HepG2 (cell line): ENCODE results near the gene IRGQ. TPM values are rescaled to one million over a fixed set of nuclear protein-coding genes. Genes with fewer than 3 reads are reported as not detected.

ENCODE experiments used
- ATAC-seq: fragments of 200-7000 bp; cut with Tn5 transposase; 3 replicates; pipeline ENCODE4 v1.9.1; 2020; ENCODE audit warnings: mild to moderate bottlenecking, moderate library complexity
- BruUV-seq: library from RNA; stranded (reverse); fragments of 400-500 nt; replicated peaks from 2 replicates; lab custom pipeline; 2021; lab: Mats Ljungman, UMichigan
- CTCF ChIA-PET: fragments of 300-600 bp; formaldehyde crosslinking; extraction: SDS; loops from one replicate; lab custom pipeline; 2021; ENCODE audit warnings: low total read pairs, inconsistent platforms, low intra/inter-chr PET ratio; lab: Yijun Ruan, JAX
- POLR2A ChIA-PET: fragments of 350-600 bp; sonication (Branson Sonifier 250); formaldehyde crosslinking; loops from one replicate; lab custom pipeline; 2020; ENCODE audit warnings: antibody characterized with exemption, inconsistent platforms; lab: Yijun Ruan, JAX
- DNase-seq: peaks from one replicate; pipeline ENCODE4 v3.0.0-alpha.2; 2015; ENCODE audit warnings: low spot score
- FAIRE-seq: peaks from 3 replicates; lab custom pipeline; 2011; peaks lifted over from hg19 to GRCh38; lab: Jason Lieb, UNC
- H2AFZ ChIP-seq: one replicate; pipeline ENCODE4 v1.6.1; 2011; ENCODE audit warnings: low read length, inconsistent platforms
- H3K27ac ChIP-seq: fragments of 300-600 bp; 3 replicates; pipeline ENCODE4 v1.8.0; 2011; ENCODE audit warnings: mixed run types, mild to moderate bottlenecking, mixed read lengths, low read length, inconsistent platforms; ENCODE audit not compliant: insufficient read depth; ENCODE audit errors: extremely low read length
- H3K27me3 ChIP-seq, 2 experiments: fragments of 200-600 bp in 1 of 2; 2 replicates in 1 of 2; 3 replicates in 1 of 2; pipeline versions ENCODE4 v1.6.0 to v1.8.0; 2011; ENCODE audit warnings: low read length in 2 of 2, mild to moderate bottlenecking in 2 of 2, moderate library complexity in 2 of 2, inconsistent platforms in 1 of 2; ENCODE audit not compliant: insufficient read depth in 2 of 2, control insufficient read depth in 1 of 2
- H3K36me3 ChIP-seq, 2 experiments: fragments of 200-600 bp in 1 of 2; replicated peaks in 1 of 2; 2 replicates in 1 of 2; 3 replicates in 1 of 2; pipeline versions ENCODE4 v1.5.1 to v1.8.0; 2011; ENCODE audit warnings: low read length in 2 of 2, inconsistent platforms in 1 of 2; ENCODE audit not compliant: insufficient read depth in 2 of 2, control insufficient read depth in 1 of 2
- H3K4me1 ChIP-seq: 2 replicates; pipeline ENCODE4 v1.5.1; 2012; ENCODE audit warnings: low read length, inconsistent platforms; ENCODE audit not compliant: insufficient read depth
- H3K4me2 ChIP-seq: 2 replicates; pipeline ENCODE4 v1.6.0; 2011; ENCODE audit warnings: low read depth, low read length, inconsistent platforms
- H3K4me3 ChIP-seq, 3 experiments: fragments of 200-600 bp in 1 of 3; sonication (generic), shearing (Covaris generic) in 1 of 3; replicated peaks in 1 of 3; 2 replicates each; pipeline ENCODE4 v1.5.1; 2011 to 2016; ENCODE audit warnings: low read length in 3 of 3, inconsistent platforms in 2 of 3, low read depth in 2 of 3, mild to moderate bottlenecking in 2 of 3, control low read depth in 1 of 3, mixed read lengths in 1 of 3; ENCODE audit not compliant: insufficient read depth in 1 of 3
- H3K79me2 ChIP-seq: one replicate; pipeline ENCODE4 v1.6.1; 2011; ENCODE audit warnings: low read length, inconsistent platforms; ENCODE audit not compliant: insufficient read depth
- H3K9ac ChIP-seq: 2 replicates; pipeline ENCODE4 v1.6.0; 2011; ENCODE audit warnings: mild to moderate bottlenecking, low read depth, low read length, inconsistent platforms; ENCODE audit not compliant: insufficient read depth
- H3K9me3 ChIP-seq: 2 replicates; pipeline ENCODE4 v1.5.1; 2012; ENCODE audit warnings: mild to moderate bottlenecking, low read length
- H4K20me1 ChIP-seq: 2 replicates; pipeline ENCODE4 v1.6.0; 2011; ENCODE audit warnings: inconsistent platforms, mild to moderate bottlenecking, low read length, moderate library complexity; ENCODE audit not compliant: insufficient read depth
- ISX ChIP-seq: sonication (generic); formaldehyde crosslinking; conservative IDR thresholded peaks from 2 replicates; pipeline ENCODE4 v1.5.0; 2020; ENCODE audit warnings: missing genetic modification reagents
- JDP2 ChIP-seq: sonication (generic); formaldehyde crosslinking; IDR thresholded peaks from 2 replicates; pipeline ENCODE4 v1.8.1; 2022; ENCODE audit warnings: missing genetic modification reagents, borderline replicate concordance
- KDM6A ChIP-seq: IDR thresholded peaks from 2 replicates; pipeline ENCODE4 v1.6.1; 2016; ENCODE audit warnings: low read depth
- NFIC ChIP-seq: IDR thresholded peaks from 2 replicates; pipeline ENCODE4 v1.6.1; 2012; ENCODE audit warnings: mild to moderate bottlenecking, low read length, inconsistent platforms
- RBFOX2 ChIP-seq: fragments of 200-400 bp; formaldehyde crosslinking; IDR thresholded peaks from 2 replicates; pipeline ENCODE4 v1.6.1; 2017; ENCODE audit warnings: low read depth, mild to moderate bottlenecking, low read length
- TMF1 ChIP-seq: sonication (generic); formaldehyde crosslinking; IDR thresholded peaks from 2 replicates; pipeline ENCODE4 v1.8.1; 2022; ENCODE audit warnings: low read depth, missing genetic modification reagents
- WIZ ChIP-seq: sonication (generic); formaldehyde crosslinking; IDR thresholded peaks from 2 replicates; pipeline ENCODE4 v1.5.1; 2020; ENCODE audit warnings: mild to moderate bottlenecking, missing genetic modification reagents
- ZEB1 ChIP-seq: IDR thresholded peaks from 2 replicates; pipeline ENCODE4 v1.6.1; 2012; ENCODE audit warnings: mild to moderate bottlenecking, low read depth, inconsistent platforms; ENCODE audit not compliant: insufficient replicate concordance
- ZNF282 ChIP-seq: fragments of 450-650 bp; IDR thresholded peaks from 2 replicates; pipeline ENCODE4 v1.6.1; 2018; ENCODE audit not compliant: partially characterized antibody
- ZNF333 ChIP-seq: sonication (generic); formaldehyde crosslinking; IDR thresholded peaks from 2 replicates; pipeline ENCODE4 v1.4.0; 2020; ENCODE audit warnings: mild to moderate bottlenecking, missing genetic modification reagents, borderline replicate concordance
- ZNF33A ChIP-seq: sonication (generic); formaldehyde crosslinking; IDR thresholded peaks from 2 replicates; pipeline ENCODE4 v1.5.1; 2020; ENCODE audit warnings: missing genetic modification reagents, mild to moderate bottlenecking, moderate library complexity, borderline replicate concordance
- ZNF383 ChIP-seq: sonication (generic); formaldehyde crosslinking; IDR thresholded peaks from 2 replicates; pipeline ENCODE4 v1.4.0; 2020; ENCODE audit warnings: missing genetic modification reagents, mild to moderate bottlenecking, borderline replicate concordance
- ZNF451 ChIP-seq: sonication (generic); formaldehyde crosslinking; IDR thresholded peaks from 2 replicates; pipeline ENCODE4 v1.5.0; 2020; ENCODE audit warnings: mild to moderate bottlenecking, missing genetic modification reagents
- ZNF773 ChIP-seq: sonication (generic); formaldehyde crosslinking; IDR thresholded peaks from 2 replicates; pipeline ENCODE4 v1.4.0; 2020; ENCODE audit warnings: missing genetic modification reagents, borderline replicate concordance
- WGBS: methylation state at CpG from one replicate; pipeline ENCODE4 v1.1.6; 2017; ENCODE audit warnings: low lambda C conversion rate; 5-methylcytosine and 5-hydroxymethylcytosine counted together
- in situ Hi-C: cut with HindIII; loops from 2 replicates; pipeline ENCODE4 v1.10.0; 2017; ENCODE audit warnings: low pct_unique_long_range_greater_than_20kb; ENCODE audit not compliant: extremely low pct_ligation_motif_present
- intact Hi-C: fragments of 100-400 bp; cut with micrococcal nuclease; formaldehyde crosslinking; loops from one replicate; pipeline ENCODE4 v1.10.0; 2022; ENCODE audit not compliant: unreplicated experiment
- polyA plus RNA-seq, 8 experiments: library from polyadenylated mRNA; depleted of rRNA in 3 of 8; stranded (reverse) in 7 of 8; unstranded in 1 of 8; fragments of >200 nt; fragmentation: Illumina TruSeq in 4 of 8; extraction: Trizol in 4 of 8; gene quantifications; 2 replicates each; pipeline versions ENCODE4 v1.2.1 to v1.2.3, GENCODE V29; 2011 to 2016; ENCODE audit warnings: low read depth in 4 of 8, missing spikeins in 1 of 8, mixed read lengths in 1 of 8; ENCODE audit not compliant: insufficient read depth in 1 of 8
- total RNA-seq, 5 experiments: library from RNA; depleted of rRNA; stranded (reverse); fragments of >200 nt; fragmentation: Illumina TruSeq; extraction: Trizol; gene quantifications; 2 replicates each; pipeline ENCODE4 v1.2.3, GENCODE V29; 2016; ENCODE audit warnings: low read depth in 1 of 5
- TF ChIP-seq, protein P1 (sequence below): sonication (generic); formaldehyde crosslinking; IDR thresholded peaks from 2 replicates; pipeline ENCODE4 v1.5.0; 2020; ENCODE audit warnings: missing genetic modification reagents
- TF ChIP-seq, protein P2 (sequence below): sonication (generic); formaldehyde crosslinking; IDR thresholded peaks from 2 replicates; pipeline ENCODE4 v1.5.1; 2020; ENCODE audit warnings: mild to moderate bottlenecking, missing genetic modification reagents, borderline replicate concordance
- TF ChIP-seq, protein P3 (sequence below): sonication (generic); formaldehyde crosslinking; IDR thresholded peaks from 2 replicates; pipeline ENCODE4 v1.4.0; 2020; ENCODE audit warnings: mild to moderate bottlenecking, missing genetic modification reagents
- TF ChIP-seq, protein P4 (sequence below): sonication (generic); formaldehyde crosslinking; IDR thresholded peaks from 2 replicates; pipeline ENCODE4 v1.9.0; 2021; ENCODE audit warnings: missing genetic modification reagents, borderline replicate concordance

The IRGQ gene
- total and polyA plus RNA-seq, 2 of the 13 experiments (the other 11 are each of a cell fraction or from before 2014, with no cell fraction given) = 11.6 to 12.4 TPM

DNA sequence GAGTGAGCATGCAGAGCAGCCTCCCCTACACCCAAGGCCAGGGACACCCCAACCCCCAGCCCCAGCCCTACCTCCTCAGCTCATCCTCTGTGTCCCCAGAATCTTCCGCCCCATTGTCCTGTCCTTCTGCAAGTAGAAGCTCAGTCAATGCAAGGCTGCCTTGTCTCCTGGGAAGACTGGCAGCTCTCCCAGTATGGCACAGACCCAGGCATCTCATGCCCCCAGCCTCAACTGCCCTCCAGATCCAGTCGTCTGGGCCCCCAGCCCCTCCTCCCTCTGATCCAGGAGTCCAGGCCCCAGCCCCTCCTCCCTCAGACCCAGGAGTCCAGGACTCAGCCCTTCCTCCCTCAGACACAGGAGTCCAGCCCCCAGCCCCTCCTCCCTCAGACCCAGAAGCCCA lies 50.0 kb downstream of the IRGQ start:
- POLR2A ChIA-PET = no interaction called here
- DNase-seq (no peak), ATAC-seq (no peak), FAIRE-seq (no peak)
- WGBS = 86% methylated on average over 1 of the region's 2 CpGs
- Histone ChIP-seq H3K36me3 (peaks cover 13 to 34% of the 10 kb centered on the region in 2 experiments; a peak in 4 of 5 replicates), H3K4me2 (no peak overlapping the region), H2AFZ (no peak overlapping the region), H4K20me1 (no peaks in the 10 kb centered on the region), H3K79me2 (no peaks in the 10 kb centered on the region), H3K4me3 (no peak overlapping the region), H3K27ac (no peak overlapping the region), H3K9ac (no peak overlapping the region), H3K4me1 (peaks cover 6% of the 10 kb centered on the region; the same call in 1 of the 2 replicates), H3K9me3 (no peaks in the 10 kb centered on the region), H3K27me3 (no peaks in the 10 kb centered on the region)
- no TSS peak for BruUV-seq
- intact Hi-C loops (no loop called here), in situ Hi-C loops (no loop called here)
- CTCF ChIA-PET = no interaction called here
- TF ChIP-seq JDP2 (CRISPR knock-in tag) = no peak
- TF ChIP-seq RBFOX2 = no peak
- TF ChIP-seq, protein P1, sequence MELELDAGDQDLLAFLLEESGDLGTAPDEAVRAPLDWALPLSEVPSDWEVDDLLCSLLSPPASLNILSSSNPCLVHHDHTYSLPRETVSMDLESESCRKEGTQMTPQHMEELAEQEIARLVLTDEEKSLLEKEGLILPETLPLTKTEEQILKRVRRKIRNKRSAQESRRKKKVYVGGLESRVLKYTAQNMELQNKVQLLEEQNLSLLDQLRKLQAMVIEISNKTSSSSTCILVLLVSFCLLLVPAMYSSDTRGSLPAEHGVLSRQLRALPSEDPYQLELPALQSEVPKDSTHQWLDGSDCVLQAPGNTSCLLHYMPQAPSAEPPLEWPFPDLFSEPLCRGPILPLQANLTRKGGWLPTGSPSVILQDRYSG (CRISPR knock-in tag) = no peak
- no peak for TF ChIP-seq ZNF333 (CRISPR knock-in tag)
- TF ChIP-seq ZNF383 (CRISPR knock-in tag) = no peak
- no peak for TF ChIP-seq WIZ
- no peak for TF ChIP-seq ZNF282
- no peak for TF ChIP-seq ZNF33A (CRISPR knock-in tag)
- TF ChIP-seq NFIC = no peak
- no peak for TF ChIP-seq ZNF773 (CRISPR knock-in tag)
- TF ChIP-seq ZEB1 = no peak
- no peak for TF ChIP-seq ZNF451
- TF ChIP-seq, protein P2, sequence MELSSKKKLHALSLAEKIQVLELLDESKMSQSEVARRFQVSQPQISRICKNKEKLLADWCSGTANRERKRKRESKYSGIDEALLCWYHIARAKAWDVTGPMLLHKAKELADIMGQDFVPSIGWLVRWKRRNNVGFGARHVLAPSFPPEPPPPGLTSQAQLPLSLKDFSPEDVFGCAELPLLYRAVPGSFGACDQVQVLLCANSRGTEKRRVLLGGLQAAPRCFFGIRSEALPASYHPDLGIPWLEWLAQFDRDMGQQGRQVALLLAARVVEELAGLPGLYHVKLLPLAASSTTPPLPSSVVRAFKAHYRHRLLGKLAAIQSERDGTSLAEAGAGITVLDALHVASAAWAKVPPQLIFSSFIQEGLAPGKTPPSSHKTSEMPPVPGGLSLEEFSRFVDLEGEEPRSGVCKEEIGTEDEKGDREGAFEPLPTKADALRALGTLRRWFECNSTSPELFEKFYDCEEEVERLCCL (CRISPR knock-in tag) = no peak
- TF ChIP-seq, protein P3, sequence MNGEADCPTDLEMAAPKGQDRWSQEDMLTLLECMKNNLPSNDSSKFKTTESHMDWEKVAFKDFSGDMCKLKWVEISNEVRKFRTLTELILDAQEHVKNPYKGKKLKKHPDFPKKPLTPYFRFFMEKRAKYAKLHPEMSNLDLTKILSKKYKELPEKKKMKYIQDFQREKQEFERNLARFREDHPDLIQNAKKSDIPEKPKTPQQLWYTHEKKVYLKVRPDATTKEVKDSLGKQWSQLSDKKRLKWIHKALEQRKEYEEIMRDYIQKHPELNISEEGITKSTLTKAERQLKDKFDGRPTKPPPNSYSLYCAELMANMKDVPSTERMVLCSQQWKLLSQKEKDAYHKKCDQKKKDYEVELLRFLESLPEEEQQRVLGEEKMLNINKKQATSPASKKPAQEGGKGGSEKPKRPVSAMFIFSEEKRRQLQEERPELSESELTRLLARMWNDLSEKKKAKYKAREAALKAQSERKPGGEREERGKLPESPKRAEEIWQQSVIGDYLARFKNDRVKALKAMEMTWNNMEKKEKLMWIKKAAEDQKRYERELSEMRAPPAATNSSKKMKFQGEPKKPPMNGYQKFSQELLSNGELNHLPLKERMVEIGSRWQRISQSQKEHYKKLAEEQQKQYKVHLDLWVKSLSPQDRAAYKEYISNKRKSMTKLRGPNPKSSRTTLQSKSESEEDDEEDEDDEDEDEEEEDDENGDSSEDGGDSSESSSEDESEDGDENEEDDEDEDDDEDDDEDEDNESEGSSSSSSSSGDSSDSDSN (CRISPR knock-in tag) = no peak
- TF ChIP-seq TMF1 (CRISPR knock-in tag) = no peak
- TF ChIP-seq KDM6A = no peak
- TF ChIP-seq, protein P4, sequence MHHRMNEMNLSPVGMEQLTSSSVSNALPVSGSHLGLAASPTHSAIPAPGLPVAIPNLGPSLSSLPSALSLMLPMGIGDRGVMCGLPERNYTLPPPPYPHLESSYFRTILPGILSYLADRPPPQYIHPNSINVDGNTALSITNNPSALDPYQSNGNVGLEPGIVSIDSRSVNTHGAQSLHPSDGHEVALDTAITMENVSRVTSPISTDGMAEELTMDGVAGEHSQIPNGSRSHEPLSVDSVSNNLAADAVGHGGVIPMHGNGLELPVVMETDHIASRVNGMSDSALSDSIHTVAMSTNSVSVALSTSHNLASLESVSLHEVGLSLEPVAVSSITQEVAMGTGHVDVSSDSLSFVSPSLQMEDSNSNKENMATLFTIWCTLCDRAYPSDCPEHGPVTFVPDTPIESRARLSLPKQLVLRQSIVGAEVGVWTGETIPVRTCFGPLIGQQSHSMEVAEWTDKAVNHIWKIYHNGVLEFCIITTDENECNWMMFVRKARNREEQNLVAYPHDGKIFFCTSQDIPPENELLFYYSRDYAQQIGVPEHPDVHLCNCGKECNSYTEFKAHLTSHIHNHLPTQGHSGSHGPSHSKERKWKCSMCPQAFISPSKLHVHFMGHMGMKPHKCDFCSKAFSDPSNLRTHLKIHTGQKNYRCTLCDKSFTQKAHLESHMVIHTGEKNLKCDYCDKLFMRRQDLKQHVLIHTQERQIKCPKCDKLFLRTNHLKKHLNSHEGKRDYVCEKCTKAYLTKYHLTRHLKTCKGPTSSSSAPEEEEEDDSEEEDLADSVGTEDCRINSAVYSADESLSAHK (CRISPR knock-in tag) = no peak
- no peak for TF ChIP-seq ISX (CRISPR knock-in tag)
